ENCODE results near the gene ZNF773. TPM values are rescaled to one million over a fixed set of nuclear protein-coding genes. Genes with fewer than 3 reads are reported as not detected.

Gene ZNF773
- total and polyA plus RNA-seq, 10 of the 15 experiments (the other 5 are each of a cell fraction or from before 2014, with no cell fraction given) = 0.21 to 9.1 (median 6.7) TPM

DNA sequence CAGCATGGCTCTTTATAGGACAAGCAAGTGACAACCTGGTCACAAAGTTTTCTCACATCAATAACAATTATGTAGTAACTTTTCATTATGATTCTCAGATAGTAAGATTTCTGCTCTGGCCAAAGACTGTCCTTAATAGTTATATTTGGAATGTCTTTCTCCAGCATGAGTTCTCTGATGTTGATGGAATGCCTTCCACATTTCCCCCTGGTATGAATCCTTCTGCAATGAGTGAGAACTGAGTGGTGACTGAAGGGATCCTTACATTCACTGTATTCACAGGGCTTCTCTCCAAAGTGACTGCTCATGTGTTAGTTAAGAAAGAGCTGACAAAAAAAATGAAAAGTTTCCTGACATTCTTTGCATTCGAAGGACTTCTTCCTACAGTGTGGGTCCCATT is 46.8 kb downstream of the ZNF773 start:
- peaks cover 9 to 22% of the 10 kb centered on the region in 2 experiments for H3K36me3 ChIP-seq (ENCODE audit: control insufficient read depth in 2 of 2, insufficient read depth in 2 of 2, low read length in 1 of 2)
- BruUV-seq (replicated peaks) = no TSS peak
- no peak overlapping the region for H3K4me2 ChIP-seq (ENCODE audit: control insufficient read depth, insufficient read depth)
- POLR2A ChIA-PET = no interaction called here
- SMC1A ChIA-PET (ENCODE audit: uncharacterized antibody, unreplicated experiment) = no interaction called here
- WGBS (ENCODE audit: insufficient coverage, insufficient replicate concordance, low lambda C conversion rate, missing lambda C conversion rate) = 100% methylated on average over 1 of the region's 1 CpG
- no peak overlapping the region for H3K27ac ChIP-seq (ENCODE audit: control insufficient read depth, insufficient read depth)
- peaks cover 48% of the 10 kb centered on the region for H3K9me3 ChIP-seq (replicated peaks; ENCODE audit: control insufficient read depth, insufficient read depth, low read length)
- no peaks in the 10 kb centered on the region for H3K79me2 ChIP-seq (ENCODE audit: control insufficient read depth, insufficient read depth, low read length)
- DNase-seq (ENCODE audit: low read depth, low spot score) (no peak), ATAC-seq (no peak), FAIRE-seq (no peak)
- H4K20me1 ChIP-seq (ENCODE audit: control insufficient read depth, insufficient read depth) = no peaks in the 10 kb centered on the region
- RAD21 ChIA-PET (ENCODE audit: unreplicated experiment) = no interaction called here
- H3K4me3 ChIP-seq = no peak overlapping the region
- in situ Hi-C loops (cut with MboI) (no loop called here), intact Hi-C loops (cut with micrococcal nuclease; ENCODE audit: unreplicated experiment) (no loop called here)
- H3K9ac ChIP-seq (ENCODE audit: control insufficient read depth, insufficient read depth, low read length) = no peak overlapping the region
- no peak overlapping the region for H2AFZ ChIP-seq (ENCODE audit: control insufficient read depth, low read depth, low read length)
- H3K27me3 ChIP-seq (replicated peaks in 1 of 2; ENCODE audit: control insufficient read depth in 2 of 2, insufficient read depth in 2 of 2, low read length in 1 of 2) = no peaks in the 10 kb centered on the region
- no peaks in the 10 kb centered on the region for H3K4me1 ChIP-seq (ENCODE audit: control insufficient read depth, insufficient read depth, low read length)
- CTCF ChIA-PET = no interaction called here
- no peak for TF ChIP-seq POLR2AphosphoS5 (IDR thresholded peaks at IDR 0.05; ENCODE audit: low read length)
- no peak for TF ChIP-seq CEBPB (IDR thresholded peaks at IDR 0.05; ENCODE audit: borderline replicate concordance in 1 of 2, low read depth in 2 of 2, low read length in 2 of 2)
- no peak for TF ChIP-seq YBX1 (IDR thresholded peaks at IDR 0.05)
- no peak for TF ChIP-seq JUND (IDR thresholded peaks at IDR 0.05; ENCODE audit: low read depth, low read length)
- no peak for TF ChIP-seq ZZZ3 (IDR thresholded peaks at IDR 0.05; ENCODE audit: control insufficient read depth, insufficient read length, low read depth)
- TF ChIP-seq, protein P1, sequence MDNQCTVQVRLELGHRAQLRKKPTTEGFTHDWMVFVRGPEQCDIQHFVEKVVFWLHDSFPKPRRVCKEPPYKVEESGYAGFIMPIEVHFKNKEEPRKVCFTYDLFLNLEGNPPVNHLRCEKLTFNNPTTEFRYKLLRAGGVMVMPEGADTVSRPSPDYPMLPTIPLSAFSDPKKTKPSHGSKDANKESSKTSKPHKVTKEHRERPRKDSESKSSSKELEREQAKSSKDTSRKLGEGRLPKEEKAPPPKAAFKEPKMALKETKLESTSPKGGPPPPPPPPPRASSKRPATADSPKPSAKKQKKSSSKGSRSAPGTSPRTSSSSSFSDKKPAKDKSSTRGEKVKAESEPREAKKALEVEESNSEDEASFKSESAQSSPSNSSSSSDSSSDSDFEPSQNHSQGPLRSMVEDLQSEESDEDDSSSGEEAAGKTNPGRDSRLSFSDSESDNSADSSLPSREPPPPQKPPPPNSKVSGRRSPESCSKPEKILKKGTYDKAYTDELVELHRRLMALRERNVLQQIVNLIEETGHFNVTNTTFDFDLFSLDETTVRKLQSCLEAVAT (IDR thresholded peaks at IDR 0.05) = no peak
- TF ChIP-seq, protein P2, sequence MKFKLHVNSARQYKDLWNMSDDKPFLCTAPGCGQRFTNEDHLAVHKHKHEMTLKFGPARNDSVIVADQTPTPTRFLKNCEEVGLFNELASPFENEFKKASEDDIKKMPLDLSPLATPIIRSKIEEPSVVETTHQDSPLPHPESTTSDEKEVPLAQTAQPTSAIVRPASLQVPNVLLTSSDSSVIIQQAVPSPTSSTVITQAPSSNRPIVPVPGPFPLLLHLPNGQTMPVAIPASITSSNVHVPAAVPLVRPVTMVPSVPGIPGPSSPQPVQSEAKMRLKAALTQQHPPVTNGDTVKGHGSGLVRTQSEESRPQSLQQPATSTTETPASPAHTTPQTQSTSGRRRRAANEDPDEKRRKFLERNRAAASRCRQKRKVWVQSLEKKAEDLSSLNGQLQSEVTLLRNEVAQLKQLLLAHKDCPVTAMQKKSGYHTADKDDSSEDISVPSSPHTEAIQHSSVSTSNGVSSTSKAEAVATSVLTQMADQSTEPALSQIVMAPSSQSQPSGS (IDR thresholded peaks at IDR 0.05; ENCODE audit: low read length) = no peak
- TF ChIP-seq NFYA (IDR thresholded peaks at IDR 0.05; ENCODE audit: borderline replicate concordance, low read depth, low read length) = no peak
- TF ChIP-seq SMC3 (IDR thresholded peaks at IDR 0.05; ENCODE audit: borderline replicate concordance, low read length) = no peak
- TF ChIP-seq BHLHE40 (IDR thresholded peaks at IDR 0.05; ENCODE audit: borderline replicate concordance in 1 of 2, low read depth in 2 of 2, low read length in 1 of 2) = no peak
- no peak for TF ChIP-seq PAX5 (IDR thresholded peaks at IDR 0.05; ENCODE audit: borderline replicate concordance, low read depth, low read length)
- TF ChIP-seq, protein P3, sequence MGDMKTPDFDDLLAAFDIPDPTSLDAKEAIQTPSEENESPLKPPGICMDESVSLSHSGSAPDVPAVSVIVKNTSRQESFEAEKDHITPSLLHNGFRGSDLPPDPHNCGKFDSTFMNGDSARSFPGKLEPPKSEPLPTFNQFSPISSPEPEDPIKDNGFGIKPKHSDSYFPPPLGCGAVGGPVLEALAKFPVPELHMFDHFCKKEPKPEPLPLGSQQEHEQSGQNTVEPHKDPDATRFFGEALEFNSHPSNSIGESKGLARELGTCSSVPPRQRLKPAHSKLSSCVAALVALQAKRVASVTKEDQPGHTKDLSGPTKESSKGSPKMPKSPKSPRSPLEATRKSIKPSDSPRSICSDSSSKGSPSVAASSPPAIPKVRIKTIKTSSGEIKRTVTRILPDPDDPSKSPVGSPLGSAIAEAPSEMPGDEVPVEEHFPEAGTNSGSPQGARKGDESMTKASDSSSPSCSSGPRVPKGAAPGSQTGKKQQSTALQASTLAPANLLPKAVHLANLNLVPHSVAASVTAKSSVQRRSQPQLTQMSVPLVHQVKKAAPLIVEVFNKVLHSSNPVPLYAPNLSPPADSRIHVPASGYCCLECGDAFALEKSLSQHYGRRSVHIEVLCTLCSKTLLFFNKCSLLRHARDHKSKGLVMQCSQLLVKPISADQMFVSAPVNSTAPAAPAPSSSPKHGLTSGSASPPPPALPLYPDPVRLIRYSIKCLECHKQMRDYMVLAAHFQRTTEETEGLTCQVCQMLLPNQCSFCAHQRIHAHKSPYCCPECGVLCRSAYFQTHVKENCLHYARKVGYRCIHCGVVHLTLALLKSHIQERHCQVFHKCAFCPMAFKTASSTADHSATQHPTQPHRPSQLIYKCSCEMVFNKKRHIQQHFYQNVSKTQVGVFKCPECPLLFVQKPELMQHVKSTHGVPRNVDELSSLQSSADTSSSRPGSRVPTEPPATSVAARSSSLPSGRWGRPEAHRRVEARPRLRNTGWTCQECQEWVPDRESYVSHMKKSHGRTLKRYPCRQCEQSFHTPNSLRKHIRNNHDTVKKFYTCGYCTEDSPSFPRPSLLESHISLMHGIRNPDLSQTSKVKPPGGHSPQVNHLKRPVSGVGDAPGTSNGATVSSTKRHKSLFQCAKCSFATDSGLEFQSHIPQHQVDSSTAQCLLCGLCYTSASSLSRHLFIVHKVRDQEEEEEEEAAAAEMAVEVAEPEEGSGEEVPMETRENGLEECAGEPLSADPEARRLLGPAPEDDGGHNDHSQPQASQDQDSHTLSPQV (IDR thresholded peaks at IDR 0.05) = no peak
- no peak for TF ChIP-seq FOXK2 (IDR thresholded peaks at IDR 0.05)
- TF ChIP-seq MEF2A (IDR thresholded peaks at IDR 0.05; ENCODE audit: insufficient read depth, low read depth, low read length) = no peak
- TF ChIP-seq HCFC1 (IDR thresholded peaks at IDR 0.05; ENCODE audit: low read length) = no peak
- TF ChIP-seq FOS (IDR thresholded peaks at IDR 0.05; ENCODE audit: borderline replicate concordance, extremely low read depth, insufficient read length) = no peak
